HG03066 (cell line): ENCODE measurements around the gene LTB4R2.

ENCODE experiments used
- ATAC-seq: cut with Tn5 transposase; IDR thresholded peaks from one replicate; pipeline ENCODE4 v1.9.1; 2021; ENCODE audit warnings: low read depth; ENCODE audit not compliant: unreplicated experiment

Gene LTB4R2

DNA sequence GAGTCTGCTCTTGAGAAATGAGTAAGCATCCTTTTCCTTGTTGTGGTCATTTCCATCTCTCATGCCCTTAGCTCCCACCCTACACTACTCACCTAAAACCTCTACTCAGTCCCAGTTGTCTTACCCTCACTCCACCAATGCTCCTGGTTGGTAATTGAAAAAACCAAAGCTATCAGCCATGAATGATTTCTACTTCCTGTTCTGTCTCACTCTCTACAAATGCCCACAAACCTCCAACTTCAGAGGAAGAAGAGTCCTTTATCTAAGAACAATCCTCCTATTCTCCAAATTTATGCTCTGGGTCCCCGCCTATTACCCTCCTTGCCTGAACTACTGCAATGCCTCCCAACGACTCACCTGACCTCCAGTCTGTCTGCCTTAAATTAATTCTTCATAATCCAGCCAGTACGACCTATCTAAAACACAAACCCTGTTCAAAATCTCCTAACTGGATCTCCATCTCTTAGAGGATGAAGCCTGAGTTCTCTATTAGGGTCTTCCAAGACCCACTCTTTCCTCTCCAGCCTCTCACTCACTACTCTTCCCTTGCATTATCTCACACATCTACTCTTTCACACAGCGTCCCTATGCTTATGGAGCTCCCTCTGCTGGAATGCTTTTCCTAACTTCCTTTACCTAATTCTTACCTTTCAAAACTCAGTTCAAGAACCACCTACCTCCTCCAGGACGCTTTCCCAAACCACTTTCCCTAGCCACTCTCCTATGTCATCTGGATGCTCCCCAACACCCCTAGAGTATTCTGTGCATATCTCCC, 12.6 kb upstream of the LTB4R2 start:
- peak; percentile 13 for ATAC-seq

DNA sequence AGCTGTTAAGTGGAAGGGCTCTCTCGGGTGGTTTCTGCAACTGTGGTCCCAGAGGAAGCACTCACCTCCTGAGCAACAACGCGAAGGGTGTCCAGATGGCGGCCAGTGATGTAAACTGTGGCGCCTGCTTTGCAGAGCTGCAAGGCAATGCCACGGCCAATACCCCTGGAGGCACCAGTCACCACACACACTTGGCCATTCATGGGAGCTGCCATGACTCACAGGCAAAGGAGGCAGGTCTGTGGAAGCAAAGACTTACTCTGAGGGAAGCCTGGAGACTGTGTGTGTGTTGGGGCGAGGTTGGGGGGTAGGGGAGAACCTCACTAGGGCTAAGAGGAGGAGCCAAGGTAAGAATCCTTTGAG, 11.1 kb upstream of the LTB4R2 start:
- peak; percentile 7 for ATAC-seq

DNA sequence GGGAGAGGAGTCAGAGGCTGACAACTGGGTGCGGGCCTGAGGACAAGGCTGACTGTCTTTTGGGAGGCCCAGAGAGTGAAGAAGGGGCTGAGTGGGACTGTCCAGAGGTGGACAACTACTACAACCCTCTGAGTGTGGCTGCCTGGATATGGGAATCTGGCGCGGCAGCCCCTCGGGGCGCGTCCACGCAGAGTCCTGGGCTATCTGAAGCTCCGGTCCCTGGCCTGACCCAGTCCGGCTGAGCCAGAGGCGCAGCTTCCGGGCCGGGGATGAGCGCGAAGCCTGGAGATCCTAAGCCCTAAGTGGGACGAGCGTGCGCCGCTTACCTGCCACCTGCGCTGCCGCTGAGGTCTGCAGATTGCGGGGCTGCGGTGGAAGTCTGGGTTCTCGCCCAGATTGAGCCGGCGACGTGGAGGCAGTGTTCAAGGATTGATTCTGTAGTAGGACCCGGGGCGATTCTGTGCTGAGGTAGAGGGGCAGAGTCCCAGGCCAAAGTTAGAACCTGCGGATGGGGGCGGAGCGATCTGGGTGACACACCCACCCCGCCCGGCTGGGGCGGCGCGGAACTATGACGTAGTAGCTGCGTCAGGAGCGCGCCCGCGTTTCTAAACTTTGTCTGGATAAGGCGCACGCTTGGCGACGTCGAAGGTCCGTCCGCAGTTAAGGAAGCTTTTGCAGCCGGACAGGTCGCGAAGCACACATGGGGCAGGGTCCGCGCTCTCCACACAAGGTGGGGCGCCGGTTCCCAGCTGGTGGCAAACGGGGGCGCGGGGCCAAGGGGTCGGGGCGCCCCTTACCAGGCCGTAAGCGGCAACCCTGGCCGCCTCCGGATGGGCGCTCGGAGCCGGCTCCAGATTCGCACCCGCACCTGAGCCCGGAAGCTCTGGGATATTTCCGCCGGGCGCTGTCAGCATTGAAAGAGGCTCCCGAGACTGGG, 10.4 kb upstream of the LTB4R2 start, which contains the start of the genes DHRS1 and NOP9:
TSS of gene DHRS1 (minus strand) at position 526 of the 937 bp plus-strand sequence. CDS start 674 bp downstream, outside the sequence.
TSS of gene NOP9 (plus strand) at position 596 of the 937 bp plus-strand sequence. CDS start at position 701, 105 bp downstream.
- ATAC-seq, result peak; percentile 75

DNA sequence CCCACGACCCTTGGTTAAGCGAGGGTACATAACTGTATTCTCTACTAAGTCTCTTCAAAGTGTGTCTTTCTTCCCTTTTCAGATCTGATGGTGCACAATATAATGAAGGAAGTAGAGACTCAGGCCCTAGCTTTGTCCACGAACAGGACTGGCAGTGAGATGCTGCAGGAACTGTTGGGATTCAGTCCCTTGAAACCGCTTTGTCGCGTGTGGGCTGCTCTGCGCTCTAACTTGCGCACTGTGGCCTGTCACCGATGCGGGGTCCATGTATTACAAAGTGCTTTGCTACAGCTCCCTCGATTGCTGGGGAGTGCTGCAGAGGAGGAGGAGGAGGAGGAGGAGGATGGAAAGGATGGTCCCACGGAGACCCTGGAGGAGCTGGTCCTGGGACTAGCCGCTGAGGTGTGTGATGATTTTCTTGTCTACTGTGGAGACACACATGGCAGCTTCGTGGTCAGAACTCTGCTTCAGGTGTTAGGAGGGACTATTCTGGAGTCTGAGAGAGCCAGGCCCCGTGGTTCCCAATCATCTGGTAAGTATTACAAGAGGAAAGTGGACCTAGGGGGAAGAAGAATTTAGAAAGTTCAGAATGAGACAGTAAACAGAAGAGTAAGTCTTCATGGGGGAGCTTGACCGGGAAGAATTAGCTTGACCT, 9.5 kb upstream of the LTB4R2 start:
- ATAC-seq, result no peak

DNA sequence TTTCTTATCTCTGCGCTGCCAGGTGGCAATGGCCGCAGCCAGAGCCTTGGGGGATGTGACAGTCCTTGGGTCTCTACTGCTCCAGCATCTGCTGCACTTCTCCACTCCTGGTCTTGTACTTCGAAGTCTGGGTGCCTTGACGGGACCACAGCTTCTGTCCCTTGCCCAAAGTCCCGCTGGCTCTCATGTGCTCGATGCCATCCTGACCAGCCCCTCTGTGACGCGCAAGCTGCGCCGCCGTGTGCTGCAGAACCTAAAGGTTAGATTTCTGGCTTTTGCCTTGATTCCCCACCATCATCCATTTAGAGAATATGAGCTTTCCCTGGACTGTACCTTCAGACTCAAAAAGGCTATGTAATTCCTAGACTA, 5.9 kb upstream of the LTB4R2 start:
- ATAC-seq, result no peak

DNA sequence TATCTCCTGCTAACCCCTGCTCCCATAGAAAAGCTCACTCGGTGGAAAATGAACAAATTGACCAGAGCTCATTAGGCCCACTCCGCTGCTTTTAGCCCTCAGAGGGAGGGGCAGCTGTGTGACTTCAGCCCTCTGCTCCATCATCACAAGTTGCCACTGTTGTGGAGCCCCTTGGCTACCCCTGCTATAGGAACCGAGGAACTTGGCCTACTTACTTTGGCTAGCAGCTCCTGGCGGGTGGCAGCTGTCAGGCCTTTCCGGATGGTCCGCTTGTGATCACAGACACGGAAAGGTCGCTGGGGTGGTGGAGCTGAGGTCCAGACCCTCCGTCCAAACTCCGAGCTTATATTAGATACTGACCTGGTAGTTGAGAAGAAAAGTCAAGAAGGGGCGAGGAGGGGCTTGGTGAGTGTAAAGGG, 2.8 kb upstream of the LTB4R2 start:
- ATAC-seq, result no peak

DNA sequence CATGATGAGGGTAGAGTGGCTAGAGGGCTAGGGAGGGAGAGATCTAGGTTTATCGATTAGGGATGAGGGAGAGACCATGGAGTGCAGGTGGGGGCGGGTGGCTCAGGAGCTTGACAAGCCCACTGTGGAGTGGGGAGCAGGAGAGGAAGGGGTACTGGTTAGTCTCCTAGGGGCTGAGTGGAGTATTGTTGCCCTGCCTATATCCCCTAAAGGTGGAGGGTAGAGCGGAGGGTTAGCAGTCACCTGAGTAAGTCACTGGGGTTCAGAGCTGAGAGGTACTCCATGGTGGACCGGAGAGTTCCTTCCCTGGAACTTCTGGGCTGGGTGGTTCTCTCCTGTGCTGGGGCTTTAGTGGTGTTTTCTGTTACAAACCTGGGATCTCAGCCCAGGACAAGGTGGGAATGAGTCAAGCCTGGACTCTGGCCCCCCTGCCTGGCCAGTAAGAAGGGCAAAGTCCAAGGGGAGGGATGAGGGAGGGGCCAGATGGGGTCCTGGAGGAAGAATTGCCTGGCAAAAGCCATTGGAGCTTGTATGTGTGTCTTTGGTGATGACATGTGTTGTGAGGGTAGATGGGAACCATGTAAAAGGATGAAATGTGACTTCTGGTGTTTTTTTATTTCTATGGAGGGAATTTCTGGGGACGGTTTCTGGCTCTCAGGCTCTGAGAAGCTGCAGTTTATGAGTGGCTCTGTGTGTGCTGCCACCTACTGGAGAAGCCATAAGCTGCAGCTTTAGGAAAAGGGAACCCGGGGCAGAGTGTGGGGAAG, 2.2 kb upstream of the LTB4R2 start, which contains the start of gene CIDEB:
TSS of gene CIDEB (minus strand) at position 403 of the 767 bp plus-strand sequence. CDS start at position 284, 119 bp downstream.
- no peak for ATAC-seq

DNA sequence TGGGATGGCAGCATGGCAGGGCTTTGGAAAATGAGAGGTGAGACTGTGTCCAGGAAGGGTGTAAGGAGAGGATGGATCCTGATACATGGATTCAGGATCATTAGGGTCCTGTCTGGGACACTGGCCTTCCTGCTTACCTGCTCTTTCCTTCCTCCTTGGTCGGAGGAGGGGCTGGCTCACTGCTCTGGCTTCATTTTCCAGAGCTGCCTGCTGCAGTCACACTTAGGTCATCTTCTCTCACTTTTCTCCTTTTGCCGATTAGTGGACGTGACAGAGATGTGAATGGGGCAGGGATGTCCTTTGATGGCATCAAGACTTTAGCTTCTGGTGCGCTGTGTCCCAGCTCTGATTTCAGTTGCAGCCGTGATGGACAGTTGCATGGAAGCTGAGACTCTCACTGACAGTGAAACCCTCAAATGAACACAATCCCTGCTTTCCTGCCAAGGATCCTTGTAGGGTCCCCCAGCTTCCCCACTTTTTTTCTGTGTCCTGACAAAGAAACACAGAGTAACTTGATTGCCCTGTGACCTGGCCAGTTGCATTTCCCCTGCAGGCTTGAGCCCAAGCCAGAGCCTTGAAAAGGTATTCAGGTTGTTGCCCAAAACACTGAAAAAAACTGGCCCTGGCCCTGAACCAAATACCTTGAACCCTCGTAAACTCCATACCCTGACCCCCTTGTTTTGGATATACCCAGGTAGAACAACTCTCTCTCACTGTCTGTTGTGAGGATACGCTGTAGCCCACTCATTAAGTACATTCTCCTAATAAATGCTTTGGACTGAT, 1.4 kb upstream of the LTB4R2 start:
- ATAC-seq, result no peak

DNA sequence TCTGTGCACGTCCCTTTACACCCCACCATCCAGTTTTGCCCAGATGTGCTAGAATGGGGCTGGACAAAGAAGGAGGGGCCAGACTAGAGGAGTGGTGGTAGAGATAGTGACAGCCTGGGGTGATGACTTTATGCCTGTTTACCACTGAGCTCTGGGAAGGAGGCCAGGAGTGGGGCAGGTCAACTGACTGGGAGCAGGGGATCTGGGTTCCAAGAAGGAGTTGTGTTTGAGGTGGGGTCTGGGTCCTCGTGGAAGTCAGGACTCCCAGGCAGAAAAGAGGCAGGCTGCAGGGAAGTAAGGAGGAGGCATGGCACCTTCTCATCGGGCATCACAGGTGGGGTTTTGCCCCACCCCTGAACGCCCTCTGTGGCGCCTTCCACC, 315 bp downstream of the LTB4R2 start:
- ATAC-seq, result no peak

DNA sequence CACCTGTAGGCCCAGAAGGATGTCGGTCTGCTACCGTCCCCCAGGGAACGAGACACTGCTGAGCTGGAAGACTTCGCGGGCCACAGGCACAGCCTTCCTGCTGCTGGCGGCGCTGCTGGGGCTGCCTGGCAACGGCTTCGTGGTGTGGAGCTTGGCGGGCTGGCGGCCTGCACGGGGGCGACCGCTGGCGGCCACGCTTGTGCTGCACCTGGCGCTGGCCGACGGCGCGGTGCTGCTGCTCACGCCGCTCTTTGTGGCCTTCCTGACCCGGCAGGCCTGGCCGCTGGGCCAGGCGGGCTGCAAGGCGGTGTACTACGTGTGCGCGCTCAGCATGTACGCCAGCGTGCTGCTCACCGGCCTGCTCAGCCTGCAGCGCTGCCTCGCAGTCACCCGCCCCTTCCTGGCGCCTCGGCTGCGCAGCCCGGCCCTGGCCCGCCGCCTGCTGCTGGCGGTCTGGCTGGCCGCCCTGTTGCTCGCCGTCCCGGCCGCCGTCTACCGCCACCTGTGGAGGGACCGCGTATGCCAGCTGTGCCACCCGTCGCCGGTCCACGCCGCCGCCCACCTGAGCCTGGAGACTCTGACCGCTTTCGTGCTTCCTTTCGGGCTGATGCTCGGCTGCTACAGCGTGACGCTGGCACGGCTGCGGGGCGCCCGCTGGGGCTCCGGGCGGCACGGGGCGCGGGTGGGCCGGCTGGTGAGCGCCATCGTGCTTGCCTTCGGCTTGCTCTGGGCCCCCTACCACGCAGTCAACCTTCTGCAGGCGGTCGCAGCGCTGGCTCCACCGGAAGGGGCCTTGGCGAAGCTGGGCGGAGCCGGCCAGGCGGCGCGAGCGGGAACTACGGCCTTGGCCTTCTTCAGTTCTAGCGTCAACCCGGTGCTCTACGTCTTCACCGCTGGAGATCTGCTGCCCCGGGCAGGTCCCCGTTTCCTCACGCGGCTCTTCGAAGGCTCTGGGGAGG, 985 bp downstream of the LTB4R2 start, which contains the start of gene LTB4R:
TSS of gene LTB4R (plus strand) at position 857 of the 959 bp plus-strand sequence. CDS start 4,150 bp downstream, outside the sequence.
- ATAC-seq, result peak; percentile 66

DNA sequence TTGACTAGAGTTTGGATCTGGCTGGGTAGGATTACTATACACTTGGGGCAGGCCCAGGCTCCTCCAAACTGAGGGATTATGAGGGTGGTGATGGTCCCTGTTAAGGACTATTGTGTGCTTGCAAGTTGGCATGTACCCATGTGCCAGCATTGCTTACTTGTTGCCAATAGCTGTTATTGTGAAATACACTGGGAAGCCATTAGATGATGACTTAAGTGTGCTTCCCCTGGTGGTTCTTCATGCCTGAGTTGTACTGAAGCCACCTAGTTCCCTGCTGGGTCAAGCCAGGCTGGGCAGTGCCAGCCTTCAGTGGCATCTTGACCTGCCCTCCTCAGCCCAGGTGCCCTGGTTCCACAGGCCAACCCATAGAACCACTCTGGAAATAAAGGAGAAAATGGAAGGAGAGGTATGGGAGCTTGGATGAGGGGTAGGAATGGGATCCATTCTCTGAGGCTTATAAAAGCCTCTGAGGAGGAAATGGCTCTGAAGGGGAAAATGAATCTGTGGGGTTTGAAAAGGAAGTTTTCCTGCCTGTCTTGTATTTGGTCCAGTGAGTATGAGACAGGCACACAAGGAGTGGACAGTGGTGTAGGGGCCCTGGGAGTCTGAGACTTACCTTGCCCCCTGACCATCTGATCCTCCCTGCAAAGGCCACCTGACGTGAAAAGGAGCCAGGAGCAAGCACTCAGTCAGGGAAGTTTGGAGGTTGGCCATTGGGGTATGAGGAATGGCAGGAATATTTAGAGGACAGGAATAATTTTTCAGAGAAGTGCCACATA, 2.1 kb downstream of the LTB4R2 start:
- no peak for ATAC-seq

DNA sequence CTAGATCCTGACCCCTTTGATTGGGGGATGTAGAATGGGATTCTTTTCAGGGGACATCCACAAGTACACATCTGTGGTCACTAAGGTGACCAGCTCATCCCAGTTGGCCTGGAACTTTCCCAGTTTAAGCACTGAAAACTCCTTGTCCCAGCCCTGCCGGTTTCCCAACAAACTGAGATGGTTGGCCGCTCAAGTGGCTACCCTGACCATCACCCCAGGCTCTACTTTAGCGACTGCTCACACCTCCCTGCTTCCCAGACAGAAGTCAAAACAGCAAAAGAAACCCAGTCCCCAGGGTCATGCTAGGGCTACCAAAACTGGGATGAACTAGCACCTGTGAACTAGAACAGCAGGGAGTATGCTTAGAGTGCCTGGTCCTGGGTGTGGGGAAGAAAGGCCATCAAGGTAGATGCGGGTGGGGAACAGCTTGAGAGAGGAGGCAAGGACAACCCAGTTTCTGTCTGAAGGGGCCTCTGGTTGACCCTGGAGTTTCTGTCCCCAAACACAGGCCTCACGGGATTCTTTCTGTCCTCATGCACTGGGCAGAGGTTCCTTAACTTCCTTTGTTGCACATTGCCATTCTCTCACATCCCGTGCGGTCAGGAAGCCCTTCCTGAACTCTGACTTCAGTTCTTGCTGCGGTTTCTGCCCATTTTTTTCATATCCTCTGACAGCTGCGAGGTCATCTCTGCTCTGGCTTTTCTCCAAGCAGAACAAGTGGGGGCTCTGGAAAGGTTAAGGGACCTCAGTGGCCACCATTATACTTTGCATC, 3.0 kb downstream of the LTB4R2 start:
- no peak for ATAC-seq

DNA sequence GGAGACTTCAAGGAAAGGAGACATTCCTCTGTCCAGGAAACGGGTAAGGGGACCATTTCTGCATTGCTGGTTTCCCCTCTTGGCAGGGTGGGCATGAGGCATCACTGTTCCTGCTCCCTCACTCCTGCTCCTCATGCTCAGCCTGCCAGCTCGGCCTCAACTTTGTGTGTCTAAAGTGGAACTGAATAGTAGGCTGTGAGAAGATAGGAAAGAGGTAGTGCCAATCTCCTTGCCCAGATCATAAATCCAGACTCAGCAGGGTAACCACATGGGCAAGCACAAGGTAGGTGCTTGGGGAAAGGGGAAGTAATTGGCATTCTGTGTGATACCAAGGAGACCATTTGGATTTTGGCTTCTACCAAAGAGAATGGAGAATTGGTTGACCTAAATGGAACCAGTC, 4.0 kb downstream of the LTB4R2 start:
- no peak for ATAC-seq

DNA sequence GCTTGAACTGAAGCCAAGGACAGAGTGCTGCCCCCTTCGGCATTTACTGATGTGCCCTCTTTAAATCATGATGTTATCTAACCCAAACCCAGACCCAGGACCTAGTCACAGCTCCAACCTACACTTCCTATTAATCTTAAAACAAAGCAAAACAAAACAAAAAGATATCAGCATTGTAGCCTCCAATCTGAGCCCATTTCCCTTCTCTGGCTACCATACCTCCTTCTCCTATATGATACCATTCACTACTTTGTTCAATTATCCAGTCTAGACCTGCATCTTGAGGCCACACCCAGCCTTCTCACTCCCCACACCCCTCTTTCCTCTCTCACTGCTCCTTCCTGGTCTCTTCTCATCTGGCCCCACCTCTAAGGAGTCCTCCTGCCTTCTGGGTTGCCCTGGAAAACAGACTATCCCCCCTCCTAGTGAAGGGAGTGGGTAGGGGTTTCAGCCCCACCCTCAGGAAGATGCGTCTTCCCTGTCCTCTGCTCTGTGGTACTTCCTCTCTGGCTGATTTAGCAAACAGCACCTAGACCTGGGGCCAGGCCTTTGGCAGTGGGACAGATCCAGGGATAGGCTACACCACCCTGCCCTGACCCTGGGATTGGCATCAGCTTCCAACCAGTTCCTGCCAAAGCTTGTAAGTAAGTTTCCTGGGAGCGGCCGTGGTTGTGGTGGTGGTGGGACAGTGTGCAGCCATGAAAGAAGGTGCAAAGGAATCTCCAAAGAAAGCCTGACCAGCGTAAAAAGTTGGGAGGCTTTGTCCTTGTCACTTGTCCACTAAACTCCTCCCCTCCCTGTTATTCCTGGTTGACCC, 4.6 kb downstream of the LTB4R2 start:
- no peak for ATAC-seq

DNA sequence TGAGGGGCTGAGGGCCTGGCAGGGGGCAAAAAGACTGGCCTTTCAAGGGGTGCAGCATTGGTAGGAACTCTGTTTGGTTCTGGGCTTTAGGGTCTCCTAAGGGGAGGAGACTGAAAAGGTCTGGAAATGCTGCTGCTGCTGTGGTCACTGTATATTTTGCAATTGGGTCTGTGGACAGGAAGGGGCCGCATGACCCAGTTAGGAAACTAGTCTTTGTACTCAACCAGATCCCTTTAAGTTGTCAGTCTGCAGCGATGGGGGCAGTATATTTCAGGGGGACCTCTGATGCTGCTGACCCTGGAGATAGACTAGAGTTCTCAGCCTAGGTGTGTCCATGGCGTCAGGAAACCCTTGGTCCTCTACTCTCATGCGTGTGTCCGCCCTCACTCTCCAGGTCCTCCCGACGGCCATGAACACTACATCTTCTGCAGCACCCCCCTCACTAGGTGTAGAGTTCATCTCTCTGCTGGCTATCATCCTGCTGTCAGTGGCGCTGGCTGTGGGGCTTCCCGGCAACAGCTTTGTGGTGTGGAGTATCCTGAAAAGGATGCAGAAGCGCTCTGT, 5.4 kb downstream of the LTB4R2 start:
- ATAC-seq, result no peak
